Immature natural killer cell (primary cell): ENCODE measurements around the gene NOP16. TPM values are rescaled to one million over a fixed set of nuclear protein-coding genes. Genes with fewer than 3 reads are reported as not detected.
A peak's percentile ranks its signal among the peaks of the same experiment; 100 is the strongest.

Experiments
- DNase-seq, 3 donors: peaks; one replicate each; pipeline ENCODE4 v3.0.0; 2022; ENCODE audit warnings: mixed read lengths in 1 of 3
- H3K27ac Mint-ChIP-seq, 6 donors: one replicate each; pipeline ENCODE4 v1.8.0; 2020; ENCODE audit warnings: mixed read lengths in 6 of 6, mild to moderate bottlenecking in 5 of 6, inconsistent platforms in 4 of 6, moderate library complexity in 3 of 6
- H3K27me3 Mint-ChIP-seq, 3 donors: one replicate each; pipeline ENCODE4 v1.8.0; 2020 to 2021; ENCODE audit warnings: low read depth in 3 of 3, mild to moderate bottlenecking in 3 of 3, mixed read lengths in 3 of 3, moderate library complexity in 3 of 3, inconsistent platforms in 1 of 3
- H3K36me3 Mint-ChIP-seq, 3 donors: one replicate each; pipeline ENCODE4 v1.8.0; 2020; ENCODE audit warnings: mixed read lengths in 3 of 3, inconsistent platforms in 2 of 3, mild to moderate bottlenecking in 2 of 3
- H3K4me1 Mint-ChIP-seq, 2 donors: one replicate each; pipeline ENCODE4 v1.8.0; 2020; ENCODE audit warnings: inconsistent platforms in 2 of 2, mild to moderate bottlenecking in 2 of 2, mixed read lengths in 2 of 2, moderate library complexity in 1 of 2
- H3K4me3 Mint-ChIP-seq, 5 donors: one replicate each; pipeline ENCODE4 v1.8.0; 2020; ENCODE audit warnings: mild to moderate bottlenecking in 5 of 5, mixed read lengths in 5 of 5, inconsistent platforms in 3 of 5, moderate library complexity in 3 of 5
- H3K9me3 Mint-ChIP-seq, 6 donors: one replicate each; pipeline ENCODE4 v1.8.0; 2020; ENCODE audit warnings: mild to moderate bottlenecking in 6 of 6, mixed read lengths in 6 of 6, inconsistent platforms in 4 of 6, moderate library complexity in 3 of 6
- polyA plus RNA-seq, 3 donors: library from polyadenylated mRNA; unstranded; fragments of 300-500 nt; fragmentation: Illumina TruSeq; gene quantifications; one replicate each; pipeline ENCODE4 v1.2.3, GENCODE V29; 2021

Gene NOP16
- polyA plus RNA-seq, 3 donors from 2014 or later: 5.7 to 34.7 (median 16.6) TPM

DNA sequence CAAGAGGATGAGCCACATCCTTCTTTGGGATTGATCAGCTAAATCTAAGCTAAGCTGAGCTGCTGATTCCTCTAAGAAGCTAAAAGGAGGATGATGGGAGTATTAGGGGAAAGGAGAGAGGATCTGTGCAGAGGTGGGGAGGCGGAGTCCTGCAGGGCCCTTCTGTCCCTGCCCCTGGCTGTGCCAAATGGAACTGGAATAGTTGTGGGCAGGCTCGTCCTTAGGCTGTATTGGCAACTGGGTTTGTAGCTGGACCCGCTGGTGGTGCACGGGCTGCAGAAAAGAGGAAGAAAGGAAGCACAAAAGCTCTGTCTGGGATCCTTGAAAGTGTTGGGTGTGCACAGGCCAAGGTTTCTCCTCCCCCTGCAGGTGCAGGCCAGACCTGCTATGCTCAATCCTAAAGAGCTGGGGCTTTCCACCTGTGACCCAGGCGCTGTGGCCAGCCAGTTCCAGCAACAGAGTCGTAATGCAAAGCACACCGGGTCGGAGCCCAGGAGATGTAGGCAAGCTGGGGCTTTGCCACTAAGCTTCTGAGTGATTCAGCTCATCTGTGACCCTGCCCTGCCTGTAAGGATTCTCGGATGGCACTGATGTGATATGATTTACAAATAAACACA is 18.1 kb upstream of the NOP16 start:
- Mint-ChIP-seq H3K27ac (no peak overlapping the region), H3K36me3 (peaks cover 10 to 20% (median 13%) of the 10 kb centered on the region in 3 donors), H3K4me3 (no peak overlapping the region), H3K9me3 (no peaks in the 10 kb centered on the region), H3K4me1 (peaks cover 3 to 10% of the 10 kb centered on the region in 2 donors), H3K27me3 (peaks cover 1 to 2% (median 2%) of the 10 kb centered on the region in 3 donors)
- DNase-seq: no peak

DNA sequence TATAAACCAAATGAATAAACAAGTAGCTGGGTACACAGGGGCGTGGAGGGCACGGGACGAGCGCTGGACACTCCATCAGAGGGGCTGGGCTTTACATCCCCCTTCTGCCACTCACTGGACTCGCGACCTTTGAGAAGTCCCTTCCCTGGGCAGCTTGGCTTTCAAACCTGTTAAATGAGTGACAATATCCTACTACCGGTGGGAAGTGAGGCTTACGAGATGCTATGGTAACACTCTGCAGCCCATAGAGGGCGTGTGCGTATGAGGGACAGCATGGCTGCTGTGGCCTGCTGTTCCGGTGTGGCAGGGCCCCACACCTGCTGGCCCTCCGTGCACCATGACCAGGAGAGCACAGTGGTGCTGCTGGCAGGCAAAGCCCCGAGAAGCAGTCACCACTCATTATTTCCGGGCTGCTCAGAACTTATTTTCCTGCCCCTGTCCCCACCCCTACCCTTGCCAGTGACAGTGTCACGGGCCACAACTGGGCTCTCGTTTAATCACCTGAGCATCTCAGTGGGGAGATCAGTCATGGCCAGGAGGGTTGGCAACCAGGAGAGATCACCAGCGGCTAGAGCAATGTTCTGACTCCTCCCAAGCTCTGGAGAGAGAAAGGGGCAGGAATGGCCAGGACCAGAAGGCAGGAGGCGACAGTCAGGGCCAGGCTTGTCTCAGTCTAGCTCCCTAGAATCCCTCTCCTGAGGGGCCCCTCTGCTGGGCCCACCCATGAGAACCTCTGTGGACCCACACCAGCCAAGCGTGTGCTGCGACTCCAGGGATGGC is 17.4 kb upstream of the NOP16 start:
- H3K4me3 Mint-ChIP-seq: no peak overlapping the region
- peaks cover under 1 to 2% (median 2%) of the 10 kb centered on the region in 3 donors for H3K27me3 Mint-ChIP-seq
- no peaks in the 10 kb centered on the region for H3K9me3 Mint-ChIP-seq
- peaks cover 3% of the 10 kb centered on the region in 2 donors for H3K4me1 Mint-ChIP-seq
- no peak for DNase-seq
- peak overlapping the region in 1 of 6 donors; percentile 40 for H3K27ac Mint-ChIP-seq
- peaks cover 10 to 20% (median 13%) of the 10 kb centered on the region in 3 donors for H3K36me3 Mint-ChIP-seq

DNA sequence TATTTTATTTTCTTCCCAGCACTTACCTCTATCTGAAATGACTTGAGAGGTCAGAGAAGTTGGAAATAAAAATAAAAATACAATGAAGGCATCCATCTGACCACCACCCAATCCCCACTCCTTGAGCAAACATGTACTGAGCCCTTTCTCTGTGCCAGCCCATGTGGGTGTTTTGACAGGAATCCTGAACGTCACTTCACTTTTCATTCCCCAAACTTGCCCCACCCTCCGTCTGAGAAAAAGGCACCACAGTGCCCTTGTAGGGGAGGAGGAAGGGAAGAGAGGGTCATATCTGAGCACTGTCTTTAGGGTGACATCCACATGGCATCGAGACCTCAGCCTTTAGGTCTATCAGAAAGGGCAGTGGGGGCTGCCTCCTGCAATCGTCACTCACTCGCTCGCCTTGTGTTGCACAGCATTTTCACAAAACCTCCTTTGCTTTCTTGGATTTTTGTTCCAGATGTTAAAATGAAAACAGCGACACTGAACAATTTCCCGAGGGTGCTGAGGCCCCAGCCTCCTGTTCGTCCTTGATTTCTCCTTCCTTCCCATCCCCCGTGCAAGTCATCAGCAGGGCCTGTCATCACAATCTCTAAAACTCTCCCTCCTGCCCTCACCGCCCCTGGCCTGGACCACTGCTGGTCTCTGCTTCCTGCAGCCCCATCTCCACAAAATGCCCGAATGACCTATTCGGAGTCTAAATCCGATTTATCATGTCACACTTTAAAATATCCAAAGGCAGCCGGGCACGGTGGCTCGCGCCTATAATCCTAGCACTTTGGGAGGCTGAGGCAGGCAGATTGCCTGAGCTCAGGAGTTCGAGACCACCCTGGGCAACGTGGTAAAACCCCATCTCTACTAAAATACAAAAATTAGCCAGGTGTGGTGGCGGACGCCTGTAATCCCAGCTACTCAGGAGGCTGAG is 13.1 kb upstream of the NOP16 start:
- peaks cover 0 to 4% of the 10 kb centered on the region in 2 donors for H3K4me1 Mint-ChIP-seq
- no peak for DNase-seq
- peaks cover 7 to 22% (median 10%) of the 10 kb centered on the region in 3 donors for H3K36me3 Mint-ChIP-seq
- no peaks in the 10 kb centered on the region for H3K9me3 Mint-ChIP-seq
- peaks cover 0 to 2% (median 2%) of the 10 kb centered on the region in 3 donors for H3K27me3 Mint-ChIP-seq
- no peak overlapping the region for H3K4me3 Mint-ChIP-seq
- peak overlapping the region in 2 of 6 donors; percentile 43 to 71 for H3K27ac Mint-ChIP-seq

DNA sequence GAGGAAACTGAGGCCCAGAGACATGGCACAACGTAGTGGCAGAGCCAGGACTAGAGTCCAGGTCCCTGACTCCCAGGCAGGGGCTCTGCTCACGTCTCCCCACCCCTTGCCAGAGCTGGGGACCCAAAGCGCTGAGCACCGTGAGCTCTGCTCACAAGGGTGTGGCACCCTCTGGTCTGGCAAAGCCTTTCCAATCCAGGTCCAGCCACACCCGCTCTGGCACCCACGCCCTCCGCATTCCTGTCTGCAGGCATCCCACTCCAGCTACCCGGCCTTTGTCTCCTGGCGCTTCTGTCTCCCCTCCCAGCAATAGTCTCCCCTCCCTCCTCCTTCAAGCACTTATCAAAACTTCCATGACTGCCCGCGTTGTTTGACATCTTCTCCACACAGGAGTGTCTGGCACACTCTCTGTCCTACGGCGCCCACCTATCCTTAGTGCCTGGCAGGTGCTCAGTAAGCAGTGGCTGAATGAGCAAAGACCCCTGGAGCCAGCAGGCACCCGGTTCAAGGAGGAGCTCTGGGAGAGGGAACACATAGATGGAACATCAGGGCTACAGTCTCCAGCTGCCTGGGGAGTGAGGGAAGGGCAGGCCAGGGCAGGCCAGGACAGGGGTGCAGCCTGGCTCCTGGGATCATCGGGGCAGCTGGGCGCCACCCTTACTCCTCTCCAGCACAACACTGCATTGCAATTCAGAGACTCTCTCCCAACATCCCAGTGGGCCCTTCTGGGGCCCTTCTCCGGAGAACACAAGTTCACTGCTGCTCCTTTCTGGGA is 12.2 kb upstream of the NOP16 start:
- no peak overlapping the region for H3K4me3 Mint-ChIP-seq
- DNase-seq: no peak
- peak overlapping the region in 1 of 6 donors; percentile 64 for H3K27ac Mint-ChIP-seq

DNA sequence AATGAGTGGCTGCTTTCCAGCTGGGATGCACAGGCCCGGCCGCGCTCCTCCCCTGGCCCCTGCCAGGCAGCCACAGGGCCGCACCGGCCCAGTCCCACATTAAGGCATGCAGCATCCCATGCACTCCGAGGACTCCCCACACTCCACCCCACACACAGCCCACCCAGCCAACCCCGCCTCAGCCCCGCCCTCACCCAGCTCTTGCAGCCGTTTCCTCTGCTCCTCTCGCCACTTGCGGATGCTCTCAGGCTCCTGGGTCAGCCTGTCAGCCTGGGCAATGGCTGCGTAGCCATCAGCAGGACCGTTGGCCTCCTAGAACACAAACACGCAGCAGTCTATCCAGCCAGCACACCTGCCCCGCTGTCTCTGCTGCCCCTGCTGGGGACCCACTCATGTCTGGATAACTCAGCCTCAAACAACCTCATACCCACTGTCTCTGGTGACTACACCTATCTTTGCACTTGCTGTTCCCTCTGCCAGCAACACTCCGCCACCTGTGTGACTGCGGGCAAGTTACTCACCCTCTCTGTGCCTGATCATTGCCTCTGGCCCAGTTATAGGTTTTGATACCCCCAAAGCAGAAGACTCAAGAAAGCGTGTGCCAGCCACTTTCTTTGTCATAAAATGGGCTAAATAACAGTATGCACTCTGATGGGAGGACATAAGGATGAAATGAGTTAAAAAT is 9.5 kb upstream of the NOP16 start:
- H3K36me3 Mint-ChIP-seq: peaks cover 4 to 23% (median 5%) of the 10 kb centered on the region in 3 donors
- H3K4me1 Mint-ChIP-seq: peaks cover 0 to 4% of the 10 kb centered on the region in 2 donors
- peaks cover 2% of the 10 kb centered on the region in 3 donors for H3K27me3 Mint-ChIP-seq
- no peak overlapping the region for H3K27ac Mint-ChIP-seq
- no peak overlapping the region for H3K4me3 Mint-ChIP-seq
- no peak for DNase-seq
- no peaks in the 10 kb centered on the region for H3K9me3 Mint-ChIP-seq

More for the DNA sequence above, 12.2 kb upstream of the NOP16 start:
- H3K27me3 Mint-ChIP-seq: peaks cover 2% of the 10 kb centered on the region in 3 donors
- H3K9me3 Mint-ChIP-seq: no peaks in the 10 kb centered on the region
- H3K36me3 Mint-ChIP-seq: peaks cover 4 to 23% (median 5%) of the 10 kb centered on the region in 3 donors
- H3K4me1 Mint-ChIP-seq: peaks cover 0 to 4% of the 10 kb centered on the region in 2 donors

DNA sequence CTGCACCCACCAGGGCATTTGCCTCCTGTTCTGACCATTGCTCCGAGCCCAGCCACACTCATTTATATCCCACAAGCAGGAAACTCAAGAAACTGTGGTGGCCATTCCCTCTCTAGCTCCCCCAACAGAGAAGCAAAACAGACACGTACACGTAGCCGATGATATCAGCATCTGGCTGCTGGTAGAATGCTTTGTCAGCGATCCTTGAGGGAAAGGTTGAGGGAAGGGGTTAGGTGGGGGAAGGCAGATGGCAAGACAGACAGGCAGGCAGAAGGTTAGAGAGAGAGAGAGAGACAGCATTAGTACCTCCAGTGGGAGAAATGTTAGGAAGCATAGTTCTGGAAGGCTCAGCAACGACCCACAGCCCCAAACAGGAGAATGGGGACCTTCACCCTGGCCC is 7.9 kb upstream of the NOP16 start:
- DNase-seq: no peak
- peaks cover 0 to 1% of the 10 kb centered on the region in 2 donors for H3K4me1 Mint-ChIP-seq
- H3K4me3 Mint-ChIP-seq: no peak overlapping the region
- H3K27ac Mint-ChIP-seq: peak overlapping the region in 1 of 6 donors; percentile 16
- H3K36me3 Mint-ChIP-seq: peaks cover 0 to 25% (median 0%) of the 10 kb centered on the region in 3 donors
- peaks cover 0 to 2% (median 1%) of the 10 kb centered on the region in 3 donors for H3K27me3 Mint-ChIP-seq
- H3K9me3 Mint-ChIP-seq: no peaks in the 10 kb centered on the region

DNA sequence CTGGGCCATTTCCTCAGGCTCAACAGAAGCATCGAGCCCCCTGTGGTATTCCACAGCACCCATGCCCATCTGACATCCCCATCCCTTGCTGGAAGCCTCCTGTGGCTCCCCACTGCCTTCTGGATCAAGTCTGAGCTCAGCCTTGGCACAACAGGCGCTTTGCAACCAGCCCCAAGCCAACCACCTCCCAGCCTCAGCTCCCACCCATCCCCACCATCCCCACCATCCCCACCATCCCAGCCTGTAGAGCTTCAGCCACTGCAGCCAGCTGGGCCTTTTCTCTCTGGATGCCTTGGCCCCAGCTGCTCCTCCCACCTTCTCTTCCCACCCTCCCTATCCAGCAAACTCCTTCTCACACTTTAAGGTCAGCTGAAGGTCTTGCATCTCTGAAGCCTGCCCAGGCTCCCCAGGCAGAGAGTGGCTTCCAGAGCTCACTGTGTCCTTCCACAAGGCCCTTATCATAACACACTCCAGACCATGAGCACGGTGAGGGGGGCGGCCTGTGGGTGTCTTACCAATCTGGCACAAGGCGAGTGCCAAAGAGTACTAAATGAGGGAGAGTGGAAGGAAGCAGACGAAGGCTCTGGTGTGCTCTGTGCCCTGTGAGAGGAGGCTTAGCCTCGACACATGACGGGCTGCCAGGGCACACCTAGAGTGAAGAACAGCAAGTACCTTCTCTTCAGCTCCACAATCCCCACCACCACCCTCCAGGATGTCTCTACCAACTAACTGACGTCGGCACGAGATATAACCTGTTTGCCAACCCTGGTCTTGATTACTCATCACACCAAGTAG is 6.7 kb upstream of the NOP16 start:
- Mint-ChIP-seq H3K27me3 (peaks cover 0 to 2% (median 1%) of the 10 kb centered on the region in 3 donors), H3K4me3 (no peak overlapping the region), H3K27ac (no peak overlapping the region), H3K4me1 (peaks cover 0 to 6% of the 10 kb centered on the region in 2 donors), H3K9me3 (no peaks in the 10 kb centered on the region), H3K36me3 (peaks cover 0 to 25% (median 0%) of the 10 kb centered on the region in 3 donors)
- no peak for DNase-seq

DNA sequence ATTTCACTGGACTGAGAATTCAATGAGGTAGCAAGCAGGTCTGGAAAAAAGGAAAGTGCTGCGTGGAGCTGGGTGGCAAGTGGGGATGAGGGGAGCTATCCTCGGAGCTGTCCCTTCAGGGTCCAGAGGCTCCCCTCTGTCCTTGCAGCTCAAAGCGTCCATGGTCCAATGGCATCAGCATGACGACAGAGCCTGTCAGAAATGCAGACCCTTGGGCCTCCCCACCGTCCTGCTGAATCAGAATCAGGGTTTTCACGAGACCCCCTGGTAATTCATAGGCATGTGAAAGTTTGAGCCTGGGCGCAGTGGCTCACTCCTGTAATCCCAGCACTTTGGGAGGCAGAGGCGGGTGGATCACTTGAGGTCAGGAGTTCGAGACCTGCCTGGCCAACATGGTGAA is 5.7 kb upstream of the NOP16 start:
- DNase-seq: no peak
- Mint-ChIP-seq H3K4me3 (no peak overlapping the region), H3K4me1 (peaks cover 8 to 13% of the 10 kb centered on the region in 2 donors), H3K36me3 (peaks cover 0 to 23% (median 0%) of the 10 kb centered on the region in 3 donors), H3K9me3 (no peaks in the 10 kb centered on the region), H3K27me3 (peaks cover 0 to 5% (median 1%) of the 10 kb centered on the region in 3 donors), H3K27ac (no peak overlapping the region)

DNA sequence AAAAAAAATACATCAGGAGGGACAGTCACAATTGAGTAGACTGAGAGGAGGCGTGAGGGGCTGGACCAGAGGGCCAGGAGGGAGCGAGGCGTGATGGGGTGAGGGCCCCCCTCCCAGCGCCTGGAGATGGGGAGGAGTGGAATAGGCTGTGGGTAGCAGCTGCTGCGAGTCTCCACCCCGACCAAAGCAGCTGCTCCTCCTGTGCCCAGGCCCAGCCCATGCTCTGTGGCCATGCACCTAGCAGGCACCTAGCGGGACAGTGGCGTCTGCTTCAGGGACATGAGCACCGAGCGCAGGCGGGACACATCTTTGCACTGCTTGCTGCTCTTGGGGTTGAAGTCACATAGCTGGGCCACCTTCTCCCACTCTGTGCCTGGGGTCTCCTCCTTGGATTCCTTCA is 4.1 kb upstream of the NOP16 start:
- Mint-ChIP-seq H3K9me3 (no peaks in the 10 kb centered on the region), H3K4me3 (no peak overlapping the region), H3K27ac (peak overlapping the region in 1 of 6 donors; percentile 19), H3K4me1 (peaks cover 22 to 23% of the 10 kb centered on the region in 2 donors), H3K36me3 (peaks cover 0 to 17% (median 0%) of the 10 kb centered on the region in 3 donors), H3K27me3 (peaks cover 0 to 10% (median 5%) of the 10 kb centered on the region in 3 donors)
- no peak for DNase-seq

DNA sequence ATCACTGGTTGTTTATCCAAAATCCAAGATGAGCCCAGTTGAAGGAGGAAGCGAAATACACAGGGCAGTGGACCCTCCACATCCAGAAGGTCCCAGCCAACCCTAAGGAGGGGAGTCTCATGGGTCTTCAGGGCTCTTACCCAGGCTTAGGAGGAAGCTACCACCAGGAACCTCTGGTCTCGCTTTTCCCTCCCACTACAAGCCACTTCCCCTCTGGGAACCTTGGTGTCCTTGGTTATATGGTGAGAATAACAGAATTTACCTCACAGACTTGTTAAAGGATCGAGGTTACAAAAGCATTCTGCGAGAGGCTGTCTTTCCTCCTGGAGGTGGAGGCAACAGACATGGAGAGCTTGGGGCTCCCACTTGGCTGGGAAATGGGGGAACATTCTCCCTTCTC is 3.6 kb upstream of the NOP16 start:
- Mint-ChIP-seq H3K4me3 (no peak overlapping the region), H3K36me3 (peaks cover 0 to 15% (median 0%) of the 10 kb centered on the region in 3 donors)

DNA sequence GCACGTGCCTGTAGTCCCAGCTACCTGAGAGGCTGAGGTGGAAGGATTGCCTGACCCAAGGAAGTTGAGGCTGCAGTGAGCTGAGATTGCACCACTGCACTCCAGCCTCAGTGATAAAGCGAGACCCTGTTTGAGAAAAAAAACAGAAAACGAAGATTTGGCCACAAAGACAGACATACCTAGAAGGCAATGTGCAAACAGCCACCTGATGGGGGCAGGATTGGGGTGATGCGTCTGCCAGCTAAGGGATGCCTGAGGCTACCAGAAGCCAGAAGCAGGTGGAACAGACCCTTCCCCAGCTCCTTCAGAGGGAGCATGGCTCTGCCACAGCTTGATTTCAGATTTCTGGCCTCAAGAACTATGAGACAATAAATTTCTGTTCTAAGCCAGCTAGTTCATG is 3.1 kb upstream of the NOP16 start:
- Mint-ChIP-seq H3K4me3 (no peak overlapping the region), H3K36me3 (peaks cover 0 to 10% (median 0%) of the 10 kb centered on the region in 3 donors), H3K27me3 (peaks cover 0 to 10% (median 5%) of the 10 kb centered on the region in 3 donors), H3K4me1 (peaks cover 32 to 33% of the 10 kb centered on the region in 2 donors), H3K9me3 (no peaks in the 10 kb centered on the region), H3K27ac (peak overlapping the region in 3 of 6 donors; percentile 49 to 71 (median 49))
- DNase-seq: no peak

More for the DNA sequence above, 3.6 kb upstream of the NOP16 start:
- DNase-seq: no peak
- Mint-ChIP-seq H3K27ac (peak overlapping the region in 3 of 6 donors; percentile 26 to 49 (median 29)), H3K4me1 (peaks cover 28% of the 10 kb centered on the region in 2 donors), H3K9me3 (no peaks in the 10 kb centered on the region), H3K27me3 (peaks cover 0 to 10% (median 5%) of the 10 kb centered on the region in 3 donors)
